ENCODE results near the gene CDK9. TPM values are rescaled to one million over a fixed set of nuclear protein-coding genes. Genes with fewer than 3 reads are reported as not detected.

The CDK9 gene
- total RNA-seq, 4 donors from 2014 or later: 66.6 to 112 (median 87.6) TPM

DNA sequence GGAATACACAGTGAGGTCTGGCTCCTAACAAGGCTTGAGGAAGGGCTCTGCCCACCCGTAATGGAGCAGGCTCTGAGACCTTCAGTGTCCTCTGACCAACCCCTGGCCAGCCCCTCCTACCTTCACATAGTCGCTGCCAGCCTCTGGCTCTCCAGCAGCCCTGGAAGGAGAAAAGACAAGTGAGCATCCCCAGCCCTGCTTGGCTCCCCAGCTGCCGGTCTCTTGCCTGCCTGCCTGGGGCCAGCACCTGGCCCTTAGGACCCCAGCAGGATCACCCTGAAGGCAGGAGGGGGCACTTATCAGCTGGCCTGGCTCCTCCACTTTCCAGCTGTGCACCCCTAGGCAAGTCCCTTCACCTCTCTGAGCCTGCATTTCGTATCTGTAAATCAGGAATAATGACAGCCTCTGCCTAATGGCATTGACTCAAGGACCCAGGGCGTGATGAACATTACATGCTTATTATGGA, 24.3 kb upstream of the CDK9 start:
- Histone ChIP-seq H3K27me3 (peaks cover 0 to 22% of the 10 kb centered on the region in 2 donors), H3K4me3 (no peak overlapping the region), H3K4me1 (peaks cover 0 to 23% (median 0%) of the 10 kb centered on the region in 4 donors), H3K36me3 (no peaks in the 10 kb centered on the region), H3K27ac (peak overlapping the region in 2 of 4 donors; percentile 16 to 59), H3K9me3 (no peaks in the 10 kb centered on the region)
- DNase-seq (ENCODE audit: low spot score in 2 of 2): no peak
- 58 to 70% methylated on average over 3 to 5 of the region's 5 CpGs for WGBS, 2 donors
- TF ChIP-seq POLR2A (IDR thresholded peaks at IDR 0.05) (no peak), CTCF (IDR thresholded peaks at IDR 0.05) (no peak), EP300 (IDR thresholded peaks at IDR 0.05) (no peak)

GRCh38 chr9:127762111-127762676, 23.6 kb upstream of the CDK9 start:
- TF ChIP-seq EP300 (IDR thresholded peaks at IDR 0.05) (no peak), POLR2A (IDR thresholded peaks at IDR 0.05) (no peak), CTCF (IDR thresholded peaks at IDR 0.05) (no peak)
- H3K27ac ChIP-seq: peak overlapping the region in 2 of 4 donors; percentile 16 to 59
- 36 to 44% methylated on average over 16 of the region's 16 CpGs for WGBS, 2 donors
- no peaks in the 10 kb centered on the region for H3K9me3 ChIP-seq
- peak in 1 of 2 donors; percentile 46 for DNase-seq (ENCODE audit: low spot score in 2 of 2)
- no peaks in the 10 kb centered on the region for H3K36me3 ChIP-seq
- peaks cover 0 to 15% of the 10 kb centered on the region in 2 donors for H3K27me3 ChIP-seq
- H3K4me3 ChIP-seq: no peak overlapping the region
- H3K4me1 ChIP-seq: peaks cover 0 to 28% (median 2%) of the 10 kb centered on the region in 4 donors

DNA sequence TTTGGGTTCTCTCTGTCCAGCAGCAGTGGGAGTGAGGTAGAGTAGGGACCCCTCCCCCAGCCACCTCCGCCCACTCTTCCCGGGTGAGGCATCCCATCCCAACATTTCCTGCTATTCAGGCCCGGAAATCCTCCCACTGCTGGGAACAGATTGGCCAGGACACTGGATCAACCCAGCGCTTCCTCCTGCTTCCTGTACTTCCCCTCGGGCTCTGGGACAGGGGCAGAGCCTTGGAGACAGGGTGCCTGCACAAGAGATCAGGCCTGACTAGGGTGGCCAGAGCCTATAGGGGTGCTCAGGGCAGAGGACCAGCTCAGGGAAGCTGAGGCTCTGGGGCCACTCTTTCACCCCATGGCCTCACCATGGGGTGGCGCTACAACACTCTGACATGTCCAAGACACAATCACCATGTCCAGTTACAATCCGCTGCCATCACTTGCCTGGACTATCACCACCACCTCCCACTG, 21.9 kb upstream of the CDK9 start:
- no peaks in the 10 kb centered on the region for H3K36me3 ChIP-seq
- TF ChIP-seq EP300 (IDR thresholded peaks at IDR 0.05): peak in 1 of 2 donors; percentile 64
- TF ChIP-seq CTCF (IDR thresholded peaks at IDR 0.05): peak in 4 of 5 experiments; percentile 13 to 51 (median 34)
- no peak for TF ChIP-seq POLR2A (IDR thresholded peaks at IDR 0.05)
- peaks cover 0 to 6% of the 10 kb centered on the region in 2 donors for H3K27me3 ChIP-seq
- peak overlapping the region in 2 of 4 donors; percentile 2 to 59 for H3K27ac ChIP-seq
- H3K4me3 ChIP-seq: no peak overlapping the region
- WGBS, 2 donors: 31 to 41% methylated on average over 7 of the region's 7 CpGs
- peaks cover 0 to 43% (median 14%) of the 10 kb centered on the region in 4 donors for H3K4me1 ChIP-seq
- H3K9me3 ChIP-seq: no peaks in the 10 kb centered on the region
- no peak for DNase-seq (ENCODE audit: low spot score in 2 of 2)

DNA sequence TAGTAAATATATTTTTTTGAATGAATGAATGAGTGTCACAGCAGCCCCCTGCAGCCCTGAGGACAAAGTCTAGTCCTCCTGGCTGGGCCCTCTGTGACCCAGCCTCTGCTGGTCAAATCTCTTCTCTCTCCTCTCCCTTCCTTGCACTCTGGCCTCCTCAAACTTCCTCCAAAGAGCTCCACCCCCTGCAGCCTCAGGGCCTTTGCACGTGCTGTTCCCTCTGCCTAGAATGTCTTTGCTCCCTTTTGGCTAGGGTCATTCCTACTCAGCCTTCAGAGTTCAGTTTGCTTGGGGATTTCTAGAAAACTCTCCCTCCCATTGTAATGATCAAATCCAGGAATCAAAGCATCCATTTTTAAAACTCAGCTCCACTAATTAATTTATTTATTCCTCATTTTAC, 20.4 kb upstream of the CDK9 start:
- H3K27me3 ChIP-seq: peaks cover 0 to 6% of the 10 kb centered on the region in 2 donors
- no peaks in the 10 kb centered on the region for H3K9me3 ChIP-seq
- H3K4me3 ChIP-seq: no peak overlapping the region
- DNase-seq (ENCODE audit: low spot score in 2 of 2): no peak
- 71 to 76% methylated on average over 1 of the region's 1 CpG for WGBS, 2 donors
- TF ChIP-seq POLR2A (IDR thresholded peaks at IDR 0.05) (no peak), EP300 (IDR thresholded peaks at IDR 0.05) (no peak), CTCF (IDR thresholded peaks at IDR 0.05) (no peak)
- peaks cover 0 to 51% (median 22%) of the 10 kb centered on the region in 4 donors for H3K4me1 ChIP-seq
- H3K27ac ChIP-seq: no peak overlapping the region
- H3K36me3 ChIP-seq: no peaks in the 10 kb centered on the region

DNA sequence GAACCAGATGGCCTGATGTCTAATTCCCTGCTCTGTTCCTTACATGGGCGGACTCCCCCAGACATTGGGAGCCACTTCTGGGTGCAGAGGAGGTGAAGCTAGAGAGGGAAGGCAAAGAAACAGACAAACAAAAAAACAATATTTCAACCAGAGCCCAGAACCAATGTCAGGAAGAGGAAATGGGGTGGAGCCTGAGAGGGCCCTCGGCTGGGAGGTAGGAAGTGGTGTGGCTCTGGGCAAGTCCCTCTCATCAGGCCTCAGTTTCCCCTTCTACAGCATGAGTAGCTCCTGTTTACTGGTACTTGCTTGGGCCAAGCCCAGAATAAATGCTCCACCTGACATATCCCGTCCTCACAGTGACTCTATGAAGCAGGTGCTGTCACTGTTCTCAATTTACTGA, 18.4 kb upstream of the CDK9 start:
- no peaks in the 10 kb centered on the region for H3K9me3 ChIP-seq
- no peaks in the 10 kb centered on the region for H3K36me3 ChIP-seq
- H3K27me3 ChIP-seq: no peaks in the 10 kb centered on the region
- H3K4me3 ChIP-seq: no peak overlapping the region
- H3K27ac ChIP-seq: peak overlapping the region in 3 of 4 donors; percentile 41 to 74 (median 64)
- TF ChIP-seq EP300 (IDR thresholded peaks at IDR 0.05): no peak
- no peak for TF ChIP-seq POLR2A (IDR thresholded peaks at IDR 0.05)
- TF ChIP-seq CTCF (IDR thresholded peaks at IDR 0.05): no peak
- H3K4me1 ChIP-seq: peaks cover 0 to 52% (median 30%) of the 10 kb centered on the region in 4 donors
- no peak for DNase-seq (ENCODE audit: low spot score in 2 of 2)
- 59 to 69% methylated on average over 3 of the region's 3 CpGs for WGBS, 2 donors

All from tibial nerve (tissue), 4 donors.